GM12874 (cell line): ENCODE measurements around the gene CAMK2G.

Experiments
- TF ChIP-seq, protein P1 (sequence below): IDR thresholded peaks from 2 replicates; pipeline ENCODE4 v1.5.1; 2011; ENCODE audit warnings: low read depth, mild to moderate bottlenecking, control low read depth, low read length, moderate library complexity; ENCODE audit not compliant: insufficient read depth

CAMK2G gene

DNA sequence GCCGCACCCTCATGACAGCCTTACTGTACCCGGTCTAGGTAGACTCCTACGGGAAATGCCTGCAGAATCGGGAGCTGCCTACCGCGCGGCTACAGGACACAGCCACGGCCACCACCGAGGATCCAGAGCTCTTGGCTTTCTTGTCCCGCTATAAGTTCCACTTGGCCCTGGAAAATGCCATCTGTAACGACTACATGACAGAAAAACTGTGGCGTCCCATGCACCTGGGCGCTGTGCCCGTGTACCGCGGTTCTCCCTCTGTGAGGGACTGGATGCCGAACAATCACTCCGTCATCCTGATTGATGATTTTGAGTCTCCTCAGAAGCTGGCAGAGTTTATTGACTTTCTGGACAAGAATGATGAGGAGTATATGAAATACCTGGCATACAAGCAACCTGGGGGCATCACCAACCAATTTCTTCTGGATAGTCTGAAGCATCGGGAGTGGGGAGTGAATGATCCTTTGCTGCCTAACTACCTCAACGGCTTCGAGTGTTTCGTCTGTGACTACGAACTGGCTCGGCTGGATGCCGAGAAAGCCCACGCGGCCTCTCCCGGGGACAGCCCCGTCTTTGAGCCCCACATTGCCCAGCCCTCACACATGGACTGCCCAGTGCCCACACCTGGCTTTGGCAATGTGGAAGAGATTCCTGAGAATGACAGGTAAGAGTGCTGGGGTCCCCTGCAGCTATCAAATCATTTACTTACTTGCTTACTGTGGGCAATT is 101.0 kb downstream of the CAMK2G start:
- TF ChIP-seq, protein P1, sequence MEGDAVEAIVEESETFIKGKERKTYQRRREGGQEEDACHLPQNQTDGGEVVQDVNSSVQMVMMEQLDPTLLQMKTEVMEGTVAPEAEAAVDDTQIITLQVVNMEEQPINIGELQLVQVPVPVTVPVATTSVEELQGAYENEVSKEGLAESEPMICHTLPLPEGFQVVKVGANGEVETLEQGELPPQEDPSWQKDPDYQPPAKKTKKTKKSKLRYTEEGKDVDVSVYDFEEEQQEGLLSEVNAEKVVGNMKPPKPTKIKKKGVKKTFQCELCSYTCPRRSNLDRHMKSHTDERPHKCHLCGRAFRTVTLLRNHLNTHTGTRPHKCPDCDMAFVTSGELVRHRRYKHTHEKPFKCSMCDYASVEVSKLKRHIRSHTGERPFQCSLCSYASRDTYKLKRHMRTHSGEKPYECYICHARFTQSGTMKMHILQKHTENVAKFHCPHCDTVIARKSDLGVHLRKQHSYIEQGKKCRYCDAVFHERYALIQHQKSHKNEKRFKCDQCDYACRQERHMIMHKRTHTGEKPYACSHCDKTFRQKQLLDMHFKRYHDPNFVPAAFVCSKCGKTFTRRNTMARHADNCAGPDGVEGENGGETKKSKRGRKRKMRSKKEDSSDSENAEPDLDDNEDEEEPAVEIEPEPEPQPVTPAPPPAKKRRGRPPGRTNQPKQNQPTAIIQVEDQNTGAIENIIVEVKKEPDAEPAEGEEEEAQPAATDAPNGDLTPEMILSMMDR = no peak

GRCh38 chr10:73772281-73773151 is 101.8 kb downstream of the CAMK2G start:
- TF ChIP-seq, protein P1 = no peak

- TF ChIP-seq, protein P1 = no peak
Measured at GRCh38 chr10:73771722-73772280, 102.6 kb downstream of the CAMK2G start.

DNA sequence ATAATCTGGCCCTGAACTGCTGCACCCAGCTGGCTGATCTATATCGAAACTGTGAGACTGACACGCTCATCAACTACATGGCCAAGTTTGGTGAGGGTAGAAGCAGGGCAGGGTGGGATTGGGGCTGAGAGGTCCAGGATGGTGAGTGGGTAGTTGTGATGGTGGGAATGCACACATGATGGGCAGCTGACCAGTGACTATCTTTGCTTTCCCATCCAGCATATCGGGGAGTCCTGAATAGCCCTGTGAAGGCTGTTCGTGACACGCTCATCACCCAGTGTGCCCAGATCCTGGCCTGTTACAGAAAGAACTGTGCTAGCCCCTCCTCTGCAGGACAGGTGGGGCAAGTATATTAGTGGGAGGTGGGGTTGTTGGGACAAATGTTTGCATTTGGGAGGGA is 105.0 kb downstream of the CAMK2G start:
- TF ChIP-seq, protein P1 = no peak

- TF ChIP-seq, protein P1 = 0 out of 2 replicates have a peak, but pooled peaks have one; percentile 31
Measured at GRCh38 chr10:73768881-73769280, 105.5 kb downstream of the CAMK2G start.

DNA sequence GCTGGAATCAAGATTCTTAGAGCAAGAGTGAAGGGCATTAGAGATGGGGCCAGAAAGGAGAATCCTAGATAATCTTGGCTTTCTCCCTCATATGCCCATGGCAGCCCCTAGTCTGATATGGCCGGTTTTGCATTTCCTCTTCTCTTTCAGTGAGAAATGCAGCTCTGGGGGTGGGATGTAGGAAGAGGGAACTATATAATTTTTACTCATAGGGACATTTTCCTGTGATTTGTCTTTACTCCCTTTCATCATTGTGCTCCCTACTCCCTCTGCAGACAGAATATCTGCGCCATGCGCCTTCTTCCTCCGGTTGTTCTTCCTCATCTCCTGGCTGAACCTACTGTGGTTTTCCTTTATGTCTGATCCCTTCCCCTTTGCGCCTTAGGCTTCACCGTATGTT is 109.3 kb downstream of the CAMK2G start:
- TF ChIP-seq, protein P1 = no peak

- TF ChIP-seq, protein P1 = no peak
Measured at GRCh38 chr10:73763343-73763742, 111.0 kb downstream of the CAMK2G start.
